Measurements from ENCODE around the gene LPAR5. TPM values are rescaled to one million over a fixed set of nuclear protein-coding genes. Genes with fewer than 3 reads are reported as not detected.

Gene LPAR5
- total and polyA plus RNA-seq, 2 of the 13 experiments (the other 11 are each of a cell fraction or from before 2014, with no cell fraction given): 0.09 to 0.32 TPM

GRCh38 chr12:6582196-6582595, 53.6 kb downstream of the LPAR5 start:
- ChIA-PET POLR2A (no interaction called here), CTCF (ENCODE audit: low intra/inter-chr PET ratio, low total read pairs) (no interaction called here)
- no TSS peak for BruUV-seq (replicated peaks)
- no peak overlapping the region for H3K9ac ChIP-seq (ENCODE audit: insufficient read depth, low read depth, low read length)
- peaks cover 41 to 70% of the 10 kb centered on the region in 2 experiments for H3K36me3 ChIP-seq (replicated peaks in 1 of 2; ENCODE audit: control insufficient read depth in 1 of 2, insufficient read depth in 2 of 2, low read length in 2 of 2)
- in situ Hi-C loops (cut with HindIII; ENCODE audit: extremely low pct_ligation_motif_present, low pct_unique_long_range_greater_than_20kb) (no loop called here), intact Hi-C loops (cut with micrococcal nuclease; ENCODE audit: unreplicated experiment) (no loop called here)
- peak; percentile 68 for ATAC-seq
- H3K4me1 ChIP-seq (ENCODE audit: insufficient read depth, low read length): no peaks in the 10 kb centered on the region; the same call in 1 of the 2 replicates
- no peak for DNase-seq (ENCODE audit: low spot score)
- no peaks in the 10 kb centered on the region for H3K79me2 ChIP-seq (ENCODE audit: insufficient read depth, low read length)
- H3K27me3 ChIP-seq (ENCODE audit: control insufficient read depth in 1 of 2, insufficient read depth in 2 of 2, low read length in 2 of 2): no peaks in the 10 kb centered on the region; a peak in 1 of 5 replicates
- TF ChIP-seq ZBTB4 (CRISPR knock-in tag; IDR thresholded peaks at IDR 0.05; ENCODE audit: borderline replicate concordance) (no peak), ZNF652 (CRISPR knock-in tag; IDR thresholded peaks at IDR 0.05; ENCODE audit: borderline replicate concordance, low read depth) (peak; percentile 43; the same call in 1 of the 2 replicates), CTCF (CRISPR knock-in tag; IDR thresholded peaks at IDR 0.05) (peak; percentile 35)
- H3K4me3 ChIP-seq (replicated peaks in 1 of 3; ENCODE audit: insufficient read depth in 1 of 3, low read depth in 2 of 3, low read length in 3 of 3): no peak overlapping the region
- H3K9me3 ChIP-seq (ENCODE audit: low read length): no peaks in the 10 kb centered on the region
- H3K4me2 ChIP-seq (ENCODE audit: low read depth, low read length): no peak overlapping the region
- no peak overlapping the region for H3K27ac ChIP-seq (ENCODE audit: extremely low read length, insufficient read depth, low read length)
- 90% methylated on average over 6 of the region's 6 CpGs for WGBS (ENCODE audit: low lambda C conversion rate)
- FAIRE-seq: no peak
- H2AFZ ChIP-seq (ENCODE audit: low read length): no peak overlapping the region
- no peaks in the 10 kb centered on the region for H4K20me1 ChIP-seq (ENCODE audit: insufficient read depth, low read length)

Data from HepG2 (cell line).